WI38 (cell line): ENCODE results near the gene ZNF576.

Source experiments
- H3K4me3 ChIP-seq: 2 replicates; pipeline ENCODE4 v1.5.1; 2011; ENCODE audit warnings: low read depth, mild to moderate bottlenecking, control low read depth, low read length
- CTCF ChIP-seq: IDR thresholded peaks from 2 replicates; pipeline ENCODE4 v1.5.1; 2012; ENCODE audit warnings: low read depth, mild to moderate bottlenecking, control low read depth, low read length

The ZNF576 gene

GRCh38 chr19:43606569-43607229 lies 10.3 kb downstream of the ZNF576 start:
- no peak overlapping the region for H3K4me3 ChIP-seq
- no peak for TF ChIP-seq CTCF

- no peak overlapping the region for H3K4me3 ChIP-seq
- TF ChIP-seq CTCF = no peak
Measured at GRCh38 chr19:43607238-43608205, 11.1 kb downstream of the ZNF576 start.

- H3K4me3 ChIP-seq = no peak overlapping the region
Measured at GRCh38 chr19:43609872-43610271, 13.5 kb downstream of the ZNF576 start.

GRCh38 chr19:43610493-43610892 lies 14.1 kb downstream of the ZNF576 start:
- no peak for TF ChIP-seq CTCF
- H3K4me3 ChIP-seq = no peak overlapping the region

More at GRCh38 chr19:43609872-43610271, 13.5 kb downstream of the ZNF576 start:
- no peak for TF ChIP-seq CTCF

- TF ChIP-seq CTCF = no peak
- no peak within 1 kb of the TSS for H3K4me3 ChIP-seq
Measured at GRCh38 chr19:43611788-43612187, 15.4 kb downstream of the ZNF576 start, which contains the start of gene SRRM5. SRRM5 (plus strand) TSS chr19:43612088; CDS start chr19:43612122, 34 bp downstream.

GRCh38 chr19:43612374-43612773 lies 16.0 kb downstream of the ZNF576 start:
- no peak overlapping the region for H3K4me3 ChIP-seq
- no peak for TF ChIP-seq CTCF

- no peak overlapping the region for H3K4me3 ChIP-seq
Measured at GRCh38 chr19:43616306-43616705, 19.9 kb downstream of the ZNF576 start.

More at GRCh38 chr19:43616306-43616705, 19.9 kb downstream of the ZNF576 start:
- no peak for TF ChIP-seq CTCF
